ENCODE measurements around the gene WFDC9.
"Not testable (repeated sequence)": the region's sequence is repeated elsewhere in the genome, so short reads cannot be mapped to it uniquely, and the experiment has no call there.

DNA sequence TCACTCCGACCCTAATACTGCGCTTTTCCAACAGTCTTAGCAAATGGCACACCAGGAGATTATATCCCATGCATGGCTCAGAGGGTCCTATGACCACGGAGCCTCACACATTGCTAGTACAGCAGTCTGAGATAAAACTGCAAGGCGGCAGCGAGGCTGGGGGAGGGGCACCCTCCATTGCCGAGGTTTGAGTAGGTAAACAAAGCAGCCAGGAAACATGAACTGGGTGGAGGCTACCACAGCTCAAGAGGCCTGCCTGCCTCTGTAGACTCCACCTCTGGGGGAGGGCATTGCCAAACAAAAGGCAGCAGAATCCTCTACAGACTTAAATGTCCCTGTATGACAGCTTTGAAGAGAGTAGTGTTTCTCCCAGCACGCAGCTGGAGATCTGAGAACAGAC, 20.6 kb upstream of the WFDC9 start:
- not testable (repeated sequence) for TF ChIP-seq CTCF (conservative IDR thresholded peaks at IDR 0.05; ENCODE audit: low read length); EZH2phosphoT487 (IDR thresholded peaks at IDR 0.05; ENCODE audit: borderline replicate concordance)
